GM18861 (cell line): ENCODE data around the gene ODAD4.

Experiments used
- ATAC-seq: cut with Tn5 transposase; IDR thresholded peaks from one replicate; pipeline ENCODE4 v1.9.1; 2021; ENCODE audit not compliant: unreplicated experiment

ODAD4 gene

GRCh38 chr17:41970901-41971331 is 40.5 kb downstream of the ODAD4 start:
- no peak for ATAC-seq

DNA sequence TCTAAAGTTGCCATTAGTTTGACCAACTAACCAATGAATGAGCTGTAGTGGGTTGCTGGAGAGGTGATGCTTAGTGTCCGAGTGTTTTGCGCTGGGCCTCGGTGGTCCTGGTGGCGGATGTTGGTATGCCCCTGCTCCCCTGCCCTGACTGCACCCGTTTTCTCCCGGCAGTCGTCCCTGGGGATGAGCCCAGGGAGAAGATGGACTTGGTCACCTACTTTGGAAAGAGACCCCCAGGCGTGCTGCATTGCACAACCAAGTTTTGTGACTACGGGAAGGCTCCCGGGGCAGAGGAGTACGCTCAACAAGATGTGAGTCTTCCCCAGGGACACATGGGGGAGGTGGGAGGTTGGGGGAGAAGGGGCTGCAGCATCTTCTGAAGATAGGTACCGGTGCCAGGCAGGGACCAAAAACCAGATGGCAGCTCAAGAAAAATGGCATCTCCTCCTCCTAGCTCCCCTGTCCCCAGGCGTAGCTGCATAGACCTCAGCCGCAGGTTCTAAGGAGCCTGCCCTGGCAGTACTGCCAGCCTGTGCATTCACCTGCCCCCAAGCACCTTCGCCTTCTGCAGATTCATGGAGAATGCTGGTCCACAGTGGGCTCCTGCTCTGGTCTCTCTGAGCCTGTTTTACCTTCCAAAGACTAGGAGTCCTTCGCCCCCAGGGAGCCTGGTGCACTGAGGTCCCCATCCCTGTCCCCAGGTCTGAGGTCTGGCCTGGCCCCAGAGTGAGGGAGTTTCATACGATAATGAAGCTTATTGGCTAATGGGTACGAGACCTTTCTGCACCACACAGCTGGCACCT is 41.5 kb downstream of the ODAD4 start:
- no peak for ATAC-seq

DNA sequence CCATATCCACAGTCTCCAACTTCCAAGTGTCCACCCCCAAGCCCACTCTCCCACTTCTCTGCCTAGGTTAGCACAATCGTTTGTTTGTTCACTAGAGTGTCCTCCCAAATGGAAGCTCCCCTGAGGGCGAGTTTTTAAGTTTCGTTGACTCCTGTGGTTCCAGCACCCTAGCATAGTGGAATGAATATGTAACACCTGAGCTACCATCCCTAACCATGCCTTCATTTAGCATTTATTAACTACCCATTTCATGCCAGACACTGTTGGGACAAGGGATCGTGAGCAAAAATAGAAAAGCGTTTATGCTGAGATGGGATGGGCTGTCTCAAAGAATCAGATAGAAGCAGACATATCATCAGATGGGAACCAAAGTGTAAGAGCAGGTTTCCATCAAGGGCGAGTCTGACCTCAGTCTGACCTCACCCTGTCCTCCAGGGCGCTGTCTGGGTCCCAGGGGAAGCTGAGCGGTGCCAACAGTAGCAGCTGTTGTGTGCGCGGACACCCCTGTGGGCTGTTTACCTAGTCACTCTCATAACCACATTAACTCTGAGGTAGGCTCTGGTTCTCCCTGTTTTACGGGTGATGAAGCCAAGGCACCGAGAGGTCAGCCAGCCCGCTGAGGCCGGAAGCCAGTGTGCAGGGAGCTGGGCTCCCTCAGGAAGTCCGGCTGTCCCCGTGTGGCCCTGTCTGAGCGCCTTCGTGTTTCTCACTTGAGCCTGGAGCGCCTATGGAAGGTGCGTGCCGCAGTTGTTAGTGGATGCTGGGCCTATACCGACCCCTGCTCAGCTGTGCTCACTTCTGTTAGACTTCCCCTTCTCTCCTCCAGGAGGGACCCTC is 42.4 kb downstream of the ODAD4 start:
- no peak for ATAC-seq

DNA sequence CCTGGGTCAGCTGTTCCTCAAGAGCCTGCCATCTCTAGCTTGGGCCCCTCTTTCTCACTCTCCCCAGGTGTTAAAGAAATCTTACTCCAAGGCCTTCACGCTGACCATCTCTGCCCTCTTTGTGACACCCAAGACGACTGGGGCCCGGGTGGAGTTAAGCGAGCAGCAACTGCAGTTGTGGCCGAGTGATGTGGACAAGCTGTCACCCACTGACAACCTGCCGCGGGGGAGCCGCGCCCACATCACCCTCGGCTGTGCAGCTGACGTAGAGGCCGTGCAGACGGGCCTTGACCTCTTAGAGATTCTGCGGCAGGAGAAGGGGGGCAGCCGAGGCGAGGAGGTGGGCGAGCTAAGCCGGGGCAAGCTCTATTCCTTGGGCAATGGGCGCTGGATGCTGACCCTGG is 43.0 kb downstream of the ODAD4 start:
- no peak for ATAC-seq

- no peak for ATAC-seq
Measured at GRCh38 chr17:41974031-41974430, 43.6 kb downstream of the ODAD4 start.

GRCh38 chr17:41974658-41975057 is 44.2 kb downstream of the ODAD4 start:
- no peak for ATAC-seq

GRCh38 chr17:41975099-41976083 is 45.0 kb downstream of the ODAD4 start:
- no peak for ATAC-seq

GRCh38 chr17:41976142-41976768 is 45.8 kb downstream of the ODAD4 start:
- no peak for ATAC-seq

- no peak for ATAC-seq
Measured at GRCh38 chr17:41977991-41978390, 47.6 kb downstream of the ODAD4 start.

GRCh38 chr17:41982026-41982760 is 51.8 kb downstream of the ODAD4 start:
- no peak for ATAC-seq

DNA sequence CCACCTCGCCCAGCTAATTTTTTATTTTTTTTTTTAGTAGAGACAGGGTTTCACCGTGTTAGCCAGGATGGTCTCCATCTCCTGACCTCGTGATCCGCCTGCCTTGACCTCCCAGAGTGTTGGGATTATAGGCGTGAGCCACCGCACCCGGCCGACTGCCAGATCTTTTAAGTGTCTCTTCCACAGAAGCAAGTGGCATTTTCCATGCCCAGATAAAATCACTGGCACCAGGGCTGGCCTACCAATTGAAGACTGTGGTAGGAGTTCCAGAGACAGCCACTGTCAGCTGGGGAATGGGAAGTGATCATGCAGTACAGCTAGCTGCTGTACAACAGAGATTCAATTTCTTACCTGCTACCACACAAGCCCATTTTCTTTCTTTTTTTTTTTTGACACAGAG is 54.0 kb downstream of the ODAD4 start:
- no peak for ATAC-seq

GRCh38 chr17:41985919-41986318 is 55.5 kb downstream of the ODAD4 start:
- ATAC-seq = no peak

- no peak for ATAC-seq
Measured at GRCh38 chr17:41986634-41987033, 56.2 kb downstream of the ODAD4 start.

DNA sequence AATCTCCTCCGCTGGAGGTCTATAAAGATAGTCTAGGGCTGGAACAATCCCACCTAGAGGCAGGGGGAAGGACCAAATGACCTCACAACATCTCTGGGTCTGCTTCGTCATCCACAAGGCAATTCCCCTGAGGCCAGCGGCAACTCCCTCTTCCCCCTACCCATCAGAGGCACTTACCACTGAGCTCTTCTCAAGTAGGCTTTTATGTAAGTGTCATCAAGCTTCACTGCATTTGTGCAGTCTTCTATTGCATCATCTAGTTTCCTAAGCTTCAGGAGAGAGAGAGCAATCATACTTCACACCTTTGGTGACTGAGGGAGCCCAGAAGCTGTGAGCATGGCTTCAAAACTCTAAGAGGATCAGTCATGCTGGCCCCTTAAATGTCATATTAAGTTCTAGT is 57.2 kb downstream of the ODAD4 start:
- ATAC-seq = no peak

- no peak for ATAC-seq
Measured at GRCh38 chr17:41988418-41988817, 58.0 kb downstream of the ODAD4 start.

DNA sequence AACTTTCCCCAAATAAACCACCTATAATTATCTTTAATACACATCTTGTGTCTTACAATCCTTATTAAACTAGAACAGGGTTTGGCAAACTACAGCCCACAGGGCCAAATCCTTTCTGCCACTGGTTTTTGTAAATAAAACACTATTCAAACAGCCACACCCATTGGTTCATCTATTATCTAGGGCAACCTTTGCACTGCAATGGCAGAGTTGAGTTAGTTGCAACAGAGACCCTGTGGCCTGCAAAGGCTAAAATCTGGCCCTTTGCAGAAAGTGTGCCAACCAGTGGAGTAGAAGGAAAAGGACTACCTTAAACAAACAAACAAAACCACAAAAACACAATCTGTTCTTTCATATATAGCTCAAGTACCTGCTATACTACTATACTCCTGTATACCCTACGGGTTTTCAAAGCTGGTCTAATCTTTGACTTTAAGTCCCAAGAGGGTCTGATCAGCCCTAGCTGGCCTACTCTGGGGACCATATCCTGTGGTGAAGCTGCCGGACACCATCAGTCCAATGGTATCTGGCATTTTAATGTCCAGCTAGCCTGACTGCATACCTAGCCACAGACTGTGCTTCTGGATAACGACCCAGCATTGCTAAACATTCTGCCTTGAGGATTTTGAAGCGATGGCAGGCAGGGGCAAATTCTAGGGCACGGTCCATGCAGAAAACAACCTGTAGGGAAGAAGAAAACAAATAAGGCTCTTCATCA is 59.4 kb downstream of the ODAD4 start:
- ATAC-seq = no peak

DNA sequence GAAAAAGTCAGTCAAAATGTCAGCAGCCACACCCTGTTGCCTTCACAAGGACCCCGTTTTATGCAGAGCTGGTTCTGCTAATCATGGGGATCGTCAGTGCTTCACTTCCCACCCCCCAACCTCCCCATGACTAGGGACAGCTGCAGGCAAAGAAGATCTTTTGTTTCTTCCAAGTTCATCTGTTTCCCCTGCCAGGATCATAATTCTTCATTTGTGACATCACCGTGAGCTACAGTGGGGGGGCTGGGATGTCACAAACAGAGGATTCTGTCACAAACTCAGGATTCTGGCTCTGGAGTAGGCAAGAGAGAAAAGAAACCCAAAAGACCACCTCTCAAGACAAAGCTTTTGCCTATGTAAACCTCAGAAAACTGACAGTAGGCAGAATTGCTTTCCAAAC is 62.2 kb downstream of the ODAD4 start:
- ATAC-seq = no peak

GRCh38 chr17:41996855-41997164 is 66.4 kb downstream of the ODAD4 start:
- no peak for ATAC-seq

DNA sequence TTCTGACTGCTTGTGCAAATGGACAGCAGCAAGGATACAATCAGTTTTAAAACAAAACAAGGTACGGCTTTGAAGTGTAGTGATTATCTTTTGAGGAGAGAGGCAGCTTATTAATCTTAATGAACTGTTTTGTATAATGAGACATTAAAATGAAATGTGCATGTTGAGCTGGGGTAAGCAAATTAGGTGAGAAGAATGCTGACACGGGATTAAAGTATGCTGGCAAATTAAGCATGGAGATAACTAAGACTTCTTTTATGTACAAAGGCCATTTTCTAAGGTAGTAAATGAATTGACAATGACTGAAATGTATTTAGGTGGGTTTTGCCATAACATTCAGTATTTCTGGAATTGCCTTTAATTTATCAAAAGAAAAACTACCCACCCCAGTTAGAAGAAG is 68.1 kb downstream of the ODAD4 start:
- ATAC-seq = no peak
